Ovary (tissue), 3 donors: ENCODE results near the gene CGB7.

Experiments
- CTCF ChIP-seq, 3 donors: fragments of 450-650 bp in 2 of 3; fragments of 200-600 bp in 1 of 3; IDR thresholded peaks; one replicate each; pipeline versions ENCODE4 v1.5.1 to v1.8.0; 2016 to 2022; ENCODE audit warnings: antibody characterized with exemption in 3 of 3, mild to moderate bottlenecking in 1 of 3
- POLR2A ChIP-seq: fragments of 450-650 bp; IDR thresholded peaks from one replicate; pipeline ENCODE4 v1.6.1; 2017; ENCODE audit warnings: antibody characterized with exemption, mild to moderate bottlenecking, moderate library complexity
- donor health status: DM: no; HTN: no; CAD: no.

- TF ChIP-seq CTCF (IDR thresholded peaks at IDR 0.05) (no peak), POLR2A (no peak)
Measured at GRCh38 chr19:49022116-49022515, 35.4 kb downstream of the CGB7 start.
